ENCODE data around the gene NTM. TPM values are rescaled to one million over a fixed set of nuclear protein-coding genes. Genes with fewer than 3 reads are reported as not detected.

Gene NTM
- total RNA-seq, 1 donor from 2014 or later: not detected

- Mint-ChIP-seq H3K9me3 (peaks cover 13% of the 10 kb centered on the region), H3K4me3 (no peak overlapping the region), H3K36me3 (ENCODE audit: low read depth) (no peaks in the 10 kb centered on the region), H3K4me1 (no peaks in the 10 kb centered on the region), H3K27ac (no peak overlapping the region), H3K27me3 (no peaks in the 10 kb centered on the region)
- CTCF ChIA-PET: no interaction called here
- ATAC-seq (ENCODE audit: low read depth): no peak
- POLR2A ChIA-PET: no interaction called here
- no peak for TF ChIP-seq CTCF (IDR thresholded peaks at IDR 0.05)
- intact Hi-C loops (cut with micrococcal nuclease): no loop called here
- DNase-seq: no peak
These were observed 718.1 kb downstream of the NTM start for GRCh38 chr11:132088551-132088950.

- Mint-ChIP-seq H3K27me3 (no peaks in the 10 kb centered on the region), H3K9me3 (peaks cover 6% of the 10 kb centered on the region), H3K36me3 (ENCODE audit: low read depth) (no peaks in the 10 kb centered on the region), H3K4me1 (no peaks in the 10 kb centered on the region), H3K27ac (no peak overlapping the region), H3K4me3 (no peak overlapping the region)
- ATAC-seq (ENCODE audit: low read depth) (no peak), DNase-seq (no peak)
- POLR2A ChIA-PET: no interaction called here
- CTCF ChIA-PET: no interaction called here
- TF ChIP-seq CTCF (IDR thresholded peaks at IDR 0.05): no peak
- intact Hi-C loops (cut with micrococcal nuclease): no loop called here
These were observed 723.3 kb downstream of the NTM start for GRCh38 chr11:132093536-132094259.

- POLR2A ChIA-PET: no interaction called here
- Mint-ChIP-seq H3K36me3 (ENCODE audit: low read depth) (no peaks in the 10 kb centered on the region), H3K4me1 (no peaks in the 10 kb centered on the region), H3K9me3 (peaks cover 6% of the 10 kb centered on the region), H3K27me3 (no peaks in the 10 kb centered on the region), H3K4me3 (no peak overlapping the region), H3K27ac (no peak overlapping the region)
- intact Hi-C loops (cut with micrococcal nuclease): no loop called here
- CTCF ChIA-PET: no interaction called here
- ATAC-seq (ENCODE audit: low read depth) (no peak), DNase-seq (no peak)
- TF ChIP-seq CTCF (IDR thresholded peaks at IDR 0.05): no peak
These were observed 724.2 kb downstream of the NTM start for GRCh38 chr11:132094598-132094997.

- TF ChIP-seq CTCF (IDR thresholded peaks at IDR 0.05): no peak
- CTCF ChIA-PET: no interaction called here
- no peaks in the 10 kb centered on the region for H3K27me3 Mint-ChIP-seq
These were observed 725.1 kb downstream of the NTM start for GRCh38 chr11:132095230-132096131.

GRCh38 chr11:132096132-132096825, 725.9 kb downstream of the NTM start:
- H3K27ac Mint-ChIP-seq: no peak overlapping the region
- H3K4me3 Mint-ChIP-seq: no peak overlapping the region

More at GRCh38 chr11:132095230-132096131, 725.1 kb downstream of the NTM start:
- Mint-ChIP-seq H3K27ac (no peak overlapping the region), H3K4me1 (no peaks in the 10 kb centered on the region), H3K36me3 (ENCODE audit: low read depth) (no peaks in the 10 kb centered on the region), H3K4me3 (no peak overlapping the region), H3K9me3 (peaks cover 4% of the 10 kb centered on the region)
- DNase-seq: no peak
- POLR2A ChIA-PET: no interaction called here
- intact Hi-C loops (cut with micrococcal nuclease): no loop called here
- ATAC-seq (ENCODE audit: low read depth): no peak

More at GRCh38 chr11:132096132-132096825, 725.9 kb downstream of the NTM start:
- Mint-ChIP-seq H3K9me3 (no peaks in the 10 kb centered on the region), H3K36me3 (ENCODE audit: low read depth) (no peaks in the 10 kb centered on the region), H3K27me3 (no peaks in the 10 kb centered on the region), H3K4me1 (no peaks in the 10 kb centered on the region)
- ChIA-PET CTCF (no interaction called here), POLR2A (no interaction called here)
- ATAC-seq (ENCODE audit: low read depth) (no peak), DNase-seq (no peak)
- intact Hi-C loops (cut with micrococcal nuclease): no loop called here
- TF ChIP-seq CTCF (IDR thresholded peaks at IDR 0.05): no peak
